Right atrium auricular region (tissue), 2 donors: ENCODE data around the gene ZNF385A. TPM values are rescaled to one million over a fixed set of nuclear protein-coding genes. Genes with fewer than 3 reads are reported as not detected.

Source experiments
- DNase-seq: peaks from one replicate; pipeline ENCODE4 v3.0.0-alpha.2; 2019; ENCODE audit warnings: low spot score
- H3K27ac ChIP-seq, 2 donors: fragments of 200-600 bp; sonication (generic); 1 replicate in 1 of 2; 2 replicates in 1 of 2; pipeline ENCODE4 v1.5.1; 2016 to 2019
- H3K27me3 ChIP-seq, 2 donors: fragments of 200-600 bp; sonication (generic); one replicate each; pipeline versions ENCODE4 v1.5.1 to v1.6.0; 2017 to 2019
- H3K36me3 ChIP-seq: fragments of 200-600 bp; sonication (generic); one replicate; pipeline ENCODE4 v1.5.1; 2016
- H3K4me1 ChIP-seq, 2 donors: fragments of 200-600 bp; sonication (generic); one replicate each; pipeline versions ENCODE4 v1.5.1 to v1.6.0; 2017 to 2019
- H3K4me3 ChIP-seq, 2 donors: fragments of 200-600 bp; sonication (generic); 1 replicate in 1 of 2; 2 replicates in 1 of 2; pipeline ENCODE4 v1.5.1; 2017 to 2019; ENCODE audit warnings: mild to moderate bottlenecking in 1 of 2, moderate library complexity in 1 of 2
- H3K9me3 ChIP-seq, 2 donors: fragments of 200-600 bp; sonication (generic); one replicate each; pipeline ENCODE4 v1.5.1; 2019
- total RNA-seq, 2 donors: library from RNA; depleted of rRNA; stranded (reverse); fragments of >200 nt; gene quantifications; one replicate each; pipeline ENCODE4 v1.1.0, GENCODE V29; 2016
- TF ChIP-seq, protein P1 (sequence below), 2 donors: fragments of 200-600 bp; sonication (generic); IDR thresholded peaks; one replicate each; pipeline ENCODE4 v1.5.1; 2019; ENCODE audit warnings: antibody characterized with exemption in 2 of 2

Gene ZNF385A, protein sequence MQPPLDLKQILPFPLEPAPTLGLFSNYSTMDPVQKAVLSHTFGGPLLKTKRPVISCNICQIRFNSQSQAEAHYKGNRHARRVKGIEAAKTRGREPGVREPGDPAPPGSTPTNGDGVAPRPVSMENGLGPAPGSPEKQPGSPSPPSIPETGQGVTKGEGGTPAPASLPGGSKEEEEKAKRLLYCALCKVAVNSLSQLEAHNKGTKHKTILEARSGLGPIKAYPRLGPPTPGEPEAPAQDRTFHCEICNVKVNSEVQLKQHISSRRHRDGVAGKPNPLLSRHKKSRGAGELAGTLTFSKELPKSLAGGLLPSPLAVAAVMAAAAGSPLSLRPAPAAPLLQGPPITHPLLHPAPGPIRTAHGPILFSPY
- 10 to 100 TPM in 1 of 2 donors, 1 to 10 TPM in 1; 6.7 to 12.7 TPM for total RNA-seq

DNA sequence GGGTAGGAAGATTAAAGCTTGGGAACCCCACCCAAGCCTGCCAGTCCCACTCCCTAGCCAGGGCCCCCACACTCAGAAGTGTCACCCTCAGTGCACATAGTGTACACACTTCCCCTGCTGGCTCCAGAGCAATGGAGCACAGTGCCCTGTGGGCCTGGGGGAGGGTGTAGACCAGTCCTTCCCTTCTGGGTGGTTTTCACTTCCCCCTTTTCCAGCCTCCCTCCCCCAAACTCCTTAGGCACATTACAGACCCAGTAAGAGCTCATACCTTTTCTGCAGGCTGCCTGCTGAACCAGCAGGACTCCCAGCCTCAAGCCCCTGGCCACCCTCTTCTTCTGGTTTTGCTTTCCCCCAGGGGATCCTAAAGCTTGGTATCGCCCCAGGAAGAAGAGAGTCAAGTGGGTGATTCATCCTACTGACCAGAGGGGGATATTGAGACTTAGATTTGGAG lies at the start of gene ZNF385A:
Gene ZNF385A, minus strand, starts transcription at position 143 of the 451 bp plus-strand sequence. CDS start 219 bp downstream, outside the sequence.
- Histone ChIP-seq H3K4me1 (peaks cover 0 to 21% of the 10 kb centered on the region in 2 donors), H3K36me3 (no peaks in the 10 kb centered on the region), H3K27me3 (no peaks in the 10 kb centered on the region), H3K27ac (peak within 1 kb of the TSS; percentile 54 to 60), H3K9me3 (no peaks in the 10 kb centered on the region), H3K4me3 (no peak within 1 kb of the TSS)
- TF ChIP-seq, protein P1, sequence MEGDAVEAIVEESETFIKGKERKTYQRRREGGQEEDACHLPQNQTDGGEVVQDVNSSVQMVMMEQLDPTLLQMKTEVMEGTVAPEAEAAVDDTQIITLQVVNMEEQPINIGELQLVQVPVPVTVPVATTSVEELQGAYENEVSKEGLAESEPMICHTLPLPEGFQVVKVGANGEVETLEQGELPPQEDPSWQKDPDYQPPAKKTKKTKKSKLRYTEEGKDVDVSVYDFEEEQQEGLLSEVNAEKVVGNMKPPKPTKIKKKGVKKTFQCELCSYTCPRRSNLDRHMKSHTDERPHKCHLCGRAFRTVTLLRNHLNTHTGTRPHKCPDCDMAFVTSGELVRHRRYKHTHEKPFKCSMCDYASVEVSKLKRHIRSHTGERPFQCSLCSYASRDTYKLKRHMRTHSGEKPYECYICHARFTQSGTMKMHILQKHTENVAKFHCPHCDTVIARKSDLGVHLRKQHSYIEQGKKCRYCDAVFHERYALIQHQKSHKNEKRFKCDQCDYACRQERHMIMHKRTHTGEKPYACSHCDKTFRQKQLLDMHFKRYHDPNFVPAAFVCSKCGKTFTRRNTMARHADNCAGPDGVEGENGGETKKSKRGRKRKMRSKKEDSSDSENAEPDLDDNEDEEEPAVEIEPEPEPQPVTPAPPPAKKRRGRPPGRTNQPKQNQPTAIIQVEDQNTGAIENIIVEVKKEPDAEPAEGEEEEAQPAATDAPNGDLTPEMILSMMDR (IDR thresholded peaks at IDR 0.05): no peak
- DNase-seq: no peak

DNA sequence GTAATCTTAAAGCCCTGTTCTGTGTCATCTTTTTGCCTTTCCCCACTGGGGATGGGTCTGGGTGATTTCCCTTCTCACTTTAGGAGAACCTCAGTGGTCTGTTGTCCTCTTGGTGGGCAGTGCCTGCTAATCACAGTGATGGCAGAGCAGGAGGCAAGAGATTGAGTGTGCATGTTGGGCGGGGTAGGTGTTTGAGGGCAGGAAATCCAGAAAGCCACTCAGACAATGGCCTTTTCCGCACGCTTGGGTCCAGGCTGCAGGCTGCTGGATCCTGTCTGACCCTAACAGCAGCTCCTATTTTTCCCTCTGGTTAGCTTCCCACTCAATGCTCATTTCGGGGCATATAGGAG lies 48.3 kb upstream of the ZNF385A start:
- no peak overlapping the region for H3K4me3 ChIP-seq
- H3K4me1 ChIP-seq: peaks cover 0 to 52% of the 10 kb centered on the region in 2 donors
- peak overlapping the region; percentile 57 to 71 for H3K27ac ChIP-seq
- H3K36me3 ChIP-seq: no peaks in the 10 kb centered on the region
- DNase-seq: no peak
- no peaks in the 10 kb centered on the region for H3K27me3 ChIP-seq
- no peaks in the 10 kb centered on the region for H3K9me3 ChIP-seq
- TF ChIP-seq, protein P1 (IDR thresholded peaks at IDR 0.05): no peak

DNA sequence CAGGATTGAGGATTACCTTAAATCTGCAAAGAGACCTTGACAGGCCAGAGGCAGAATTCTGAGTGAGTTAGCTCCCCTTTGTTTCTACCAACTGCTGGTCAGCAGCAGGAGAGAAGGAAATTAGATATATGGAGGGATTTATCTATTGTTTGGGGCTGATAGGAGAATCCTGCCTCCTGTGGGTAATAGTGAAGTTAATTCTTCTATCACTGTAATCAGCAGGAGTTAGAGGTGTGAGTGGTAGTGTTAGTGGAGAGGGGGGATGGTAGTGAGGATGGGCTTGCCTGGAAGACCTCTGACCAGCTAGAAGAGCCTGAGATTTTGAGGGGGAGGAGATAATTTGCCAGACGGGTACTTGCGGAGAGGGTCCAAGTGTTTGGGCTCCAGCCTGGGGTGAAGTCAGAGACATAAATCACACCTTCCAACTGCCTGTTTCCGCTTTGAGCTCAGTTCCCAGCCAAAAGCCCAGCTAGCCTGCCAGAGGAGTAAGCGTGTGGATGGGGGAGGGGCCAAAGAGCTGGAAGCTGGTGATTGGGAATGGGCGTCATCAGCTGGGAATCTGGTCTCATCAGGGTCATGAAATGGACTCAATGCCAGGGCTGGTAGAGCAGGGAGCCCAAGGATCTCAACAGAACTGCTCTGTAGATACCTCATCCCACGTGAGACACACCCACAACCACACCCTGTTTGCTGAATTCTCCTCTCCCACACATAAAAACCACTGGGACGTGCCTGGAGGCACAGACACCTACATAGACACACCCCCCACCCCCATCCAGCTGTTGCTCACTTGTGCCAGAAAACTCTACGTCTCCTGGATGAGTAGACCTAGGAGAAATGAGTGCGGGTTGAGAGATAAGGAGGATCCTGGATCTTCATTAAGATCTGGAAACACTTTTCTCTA lies 47.6 kb upstream of the ZNF385A start:
- TF ChIP-seq, protein P1 (IDR thresholded peaks at IDR 0.05): no peak
- Histone ChIP-seq H3K9me3 (no peaks in the 10 kb centered on the region), H3K27ac (peak overlapping the region; percentile 57 to 71), H3K4me3 (no peak overlapping the region), H3K4me1 (peaks cover 0 to 59% of the 10 kb centered on the region in 2 donors), H3K36me3 (no peaks in the 10 kb centered on the region), H3K27me3 (no peaks in the 10 kb centered on the region)
- peak; percentile 93 for DNase-seq

DNA sequence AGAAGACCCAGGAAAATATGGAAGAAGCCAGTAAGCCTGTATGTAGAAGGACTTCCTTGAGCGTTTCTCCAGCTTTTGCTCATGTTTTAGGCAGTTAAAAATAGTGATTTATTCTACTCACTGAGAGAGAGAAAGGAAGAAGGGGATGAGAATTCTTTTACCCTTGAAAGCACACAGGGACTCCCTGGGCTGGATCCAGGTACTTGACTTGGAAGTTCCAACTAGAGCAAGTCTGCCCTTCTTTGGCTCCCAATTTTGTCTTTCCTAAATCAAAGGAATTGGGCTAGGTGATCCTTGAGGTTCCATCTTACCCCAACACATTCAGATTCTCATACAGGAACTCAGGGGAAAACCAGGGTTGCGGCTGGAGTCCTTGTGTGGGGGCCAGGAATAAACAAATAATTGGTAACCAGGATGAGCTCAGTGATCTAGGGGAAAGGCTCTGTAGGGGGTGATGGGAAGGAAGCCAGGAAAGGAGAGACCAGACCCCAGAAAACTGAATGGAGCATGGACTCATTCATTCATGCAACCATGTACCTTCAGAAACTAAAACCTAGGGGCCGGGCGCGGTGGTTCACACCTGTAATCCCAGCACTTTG lies 46.0 kb upstream of the ZNF385A start:
- no peak for DNase-seq
- peaks cover 0 to 73% of the 10 kb centered on the region in 2 donors for H3K4me1 ChIP-seq

DNA sequence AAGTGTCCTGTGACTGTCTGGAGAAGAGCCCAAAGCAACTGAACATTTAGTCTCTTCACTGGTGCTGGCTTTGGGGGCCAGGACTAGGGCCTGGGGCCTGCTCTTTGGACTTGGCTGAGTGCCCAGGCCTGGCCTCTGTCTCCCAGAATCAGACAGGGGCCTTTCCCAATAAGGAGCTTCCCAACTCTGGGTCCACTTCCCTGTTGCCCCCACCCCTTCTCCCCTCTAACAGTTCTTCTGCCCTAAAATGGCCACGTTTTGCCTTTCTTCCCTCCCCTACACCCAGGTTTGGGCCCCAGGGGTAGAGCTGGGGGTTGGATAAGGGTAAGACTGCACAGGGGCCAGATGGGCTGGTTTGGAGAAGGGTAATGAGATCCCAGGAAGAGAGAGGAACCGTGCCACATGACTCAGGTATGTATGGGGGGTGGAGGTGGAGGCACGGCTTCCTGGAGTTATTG lies 44.5 kb upstream of the ZNF385A start:
- Histone ChIP-seq H3K27me3 (no peaks in the 10 kb centered on the region), H3K9me3 (no peaks in the 10 kb centered on the region), H3K36me3 (no peaks in the 10 kb centered on the region), H3K4me3 (no peak overlapping the region), H3K4me1 (peaks cover 0 to 88% of the 10 kb centered on the region in 2 donors), H3K27ac (peak overlapping the region; percentile 38 to 47)
- TF ChIP-seq, protein P1 (IDR thresholded peaks at IDR 0.05): no peak
- DNase-seq: no peak

More for the DNA sequence above, 46.0 kb upstream of the ZNF385A start:
- Histone ChIP-seq H3K27ac (peak overlapping the region in 1 of 2 donors; percentile 0), H3K4me3 (no peak overlapping the region), H3K27me3 (no peaks in the 10 kb centered on the region), H3K9me3 (no peaks in the 10 kb centered on the region), H3K36me3 (no peaks in the 10 kb centered on the region)
- TF ChIP-seq, protein P1 (IDR thresholded peaks at IDR 0.05): no peak
